ENCODE data around the gene SLC16A4. TPM values are rescaled to one million over a fixed set of nuclear protein-coding genes. Genes with fewer than 3 reads are reported as not detected.

SLC16A4 gene
- total and polyA plus RNA-seq, 12 donors, result 1.1 to 15.7 (median 4.8) TPM

DNA sequence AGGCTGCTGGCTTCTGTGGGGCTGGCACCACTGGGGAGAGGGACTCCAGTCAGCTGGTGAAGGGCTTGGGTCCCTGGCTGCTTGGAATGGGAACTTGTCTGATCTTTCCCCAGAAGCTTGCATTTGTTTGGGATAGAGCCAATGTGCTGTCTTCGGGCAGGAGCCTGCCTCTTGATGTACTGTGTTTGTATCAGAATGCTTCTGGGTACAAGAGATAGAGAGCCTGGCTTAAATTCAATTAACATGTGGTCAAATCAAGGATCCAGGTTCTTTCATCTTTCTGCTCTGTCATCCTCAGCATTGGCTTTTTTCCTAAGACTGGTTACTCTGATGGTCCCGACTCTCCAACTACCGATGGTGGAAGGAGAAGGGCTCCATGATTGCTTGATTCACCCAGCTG lies 44.1 kb upstream of the SLC16A4 start:
- Histone ChIP-seq H3K4me3 (no peak overlapping the region), H3K4me1 (replicated peaks in 1 of 2) (peaks cover 4 to 18% of the 10 kb centered on the region in 2 donors), H3K27ac (peak overlapping the region in 1 of 5 donors; percentile 34), H3K36me3 (replicated peaks in 1 of 2) (no peaks in the 10 kb centered on the region), H3K27me3 (no peaks in the 10 kb centered on the region), H3K9me3 (replicated peaks in 1 of 3) (no peaks in the 10 kb centered on the region)
- WGBS, 4 donors, result 50 to 64% (median 54%) methylated on average over 3 of the region's 3 CpGs
- TF ChIP-seq POLR2A (IDR thresholded peaks at IDR 0.05) (no peak), CTCF (IDR thresholded peaks at IDR 0.05) (no peak)
- DNase-seq, result peak in 4 of 7 donors; percentile 38 to 60 (median 49)
- intact Hi-C loops (cut with DNase I), result no loop called here

DNA sequence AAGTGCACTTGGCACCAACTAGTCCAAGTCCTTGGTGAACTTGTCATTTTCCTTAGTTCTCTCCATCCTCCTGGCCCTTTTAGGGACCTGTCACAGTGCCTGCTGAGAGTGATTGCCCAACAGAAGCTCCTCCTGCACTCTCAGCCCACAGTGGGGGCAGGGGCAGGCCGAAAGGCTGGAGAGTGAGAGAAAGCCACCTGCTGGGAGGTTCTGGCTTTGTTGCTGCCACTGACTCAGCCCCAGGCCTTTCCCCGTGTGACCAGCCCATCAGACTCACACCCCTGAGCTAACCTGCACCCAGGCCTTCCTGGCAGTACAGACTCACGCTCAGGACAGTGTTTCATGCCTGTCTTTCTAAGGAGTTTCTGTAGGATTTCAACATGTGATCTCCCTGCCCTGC lies 43.0 kb upstream of the SLC16A4 start:
- Histone ChIP-seq H3K9me3 (replicated peaks in 1 of 3) (no peaks in the 10 kb centered on the region), H3K36me3 (replicated peaks in 1 of 2) (no peaks in the 10 kb centered on the region), H3K27me3 (no peaks in the 10 kb centered on the region), H3K4me3 (no peak overlapping the region), H3K27ac (peak overlapping the region in 1 of 5 donors; percentile 63), H3K4me1 (replicated peaks in 1 of 2) (peaks cover 4 to 18% of the 10 kb centered on the region in 2 donors)
- intact Hi-C loops (cut with DNase I), result no loop called here
- TF ChIP-seq POLR2A (IDR thresholded peaks at IDR 0.05), result no peak
- peak in 4 of 6 experiments; percentile 34 to 65 (median 56) for TF ChIP-seq CTCF (IDR thresholded peaks at IDR 0.05)
- WGBS, 4 donors, result 17 to 30% (median 22%) methylated on average over 3 of the region's 3 CpGs
- DNase-seq, result peak; percentile 60 to 91 (median 89)

GRCh38 chr1:110433213-110433612 lies 42.4 kb upstream of the SLC16A4 start:
- Histone ChIP-seq H3K4me3 (no peak overlapping the region), H3K4me1 (replicated peaks in 1 of 2) (peaks cover 4 to 18% of the 10 kb centered on the region in 2 donors), H3K27me3 (no peaks in the 10 kb centered on the region), H3K27ac (peak overlapping the region in 1 of 5 donors; percentile 63), H3K9me3 (replicated peaks in 1 of 3) (no peaks in the 10 kb centered on the region), H3K36me3 (replicated peaks in 1 of 2) (no peaks in the 10 kb centered on the region)
- intact Hi-C loops (cut with DNase I), result no loop called here
- DNase-seq, result no peak
- 84 to 95% (median 89%) methylated on average over 2 of the region's 2 CpGs for WGBS, 4 donors
- TF ChIP-seq POLR2A (IDR thresholded peaks at IDR 0.05), result no peak
- no peak for TF ChIP-seq CTCF (IDR thresholded peaks at IDR 0.05)

GRCh38 chr1:110430901-110431300 lies 40.1 kb upstream of the SLC16A4 start:
- WGBS, 4 donors, result 81 to 89% (median 86%) methylated on average over 4 of the region's 4 CpGs
- Histone ChIP-seq H3K4me1 (replicated peaks in 1 of 2) (peaks cover 4 to 18% of the 10 kb centered on the region in 2 donors), H3K4me3 (no peak overlapping the region), H3K27me3 (no peaks in the 10 kb centered on the region), H3K36me3 (replicated peaks in 1 of 2) (no peaks in the 10 kb centered on the region), H3K9me3 (replicated peaks in 1 of 3) (no peaks in the 10 kb centered on the region), H3K27ac (no peak overlapping the region)
- no peak for DNase-seq
- intact Hi-C loops (cut with DNase I), result no loop called here
- TF ChIP-seq POLR2A (IDR thresholded peaks at IDR 0.05), result no peak
- TF ChIP-seq CTCF (IDR thresholded peaks at IDR 0.05), result no peak
